Fibroblast of lung (primary cell): Measurements from ENCODE around the gene ZNF831.

Experiments used
- CTCF ChIP-seq, 2 donors: IDR thresholded peaks in 1 of 2; conservative IDR thresholded peaks in 1 of 2; 1 replicate in 1 of 2; 2 replicates in 1 of 2; pipeline ENCODE4 v1.5.1; 2011 to 2012; ENCODE audit warnings: low read length in 2 of 2, control low read depth in 1 of 2, inconsistent platforms in 1 of 2, low read depth in 1 of 2, mild to moderate bottlenecking in 1 of 2
- EZH2 ChIP-seq: IDR thresholded peaks from 2 replicates; pipeline ENCODE4 v1.5.1; 2012; ENCODE audit warnings: low read length, control low read depth, mild to moderate bottlenecking; ENCODE audit errors: missing control alignments

DNA sequence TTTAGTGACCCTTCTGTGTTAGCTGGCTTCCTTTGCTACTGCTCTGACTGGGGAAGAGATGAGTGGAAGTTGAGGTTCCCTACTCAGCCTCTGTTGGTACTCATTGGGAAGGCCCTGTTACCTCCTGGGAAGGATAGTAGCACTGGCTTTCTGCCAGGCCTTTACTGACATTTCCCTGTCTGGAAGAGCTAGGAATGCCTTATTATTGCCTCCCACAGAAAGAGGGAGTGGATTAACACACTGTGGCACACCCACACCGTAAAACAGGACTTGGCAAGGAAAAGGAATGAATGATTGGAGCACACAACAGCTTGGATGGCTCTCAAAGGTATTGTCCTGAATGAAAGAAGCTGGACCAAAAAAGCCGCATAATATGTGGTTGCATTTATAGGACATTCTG lies 12.2 kb downstream of the ZNF831 start:
- TF ChIP-seq CTCF (conservative IDR thresholded peaks at IDR 0.05 in 1 of 2, IDR thresholded peaks at IDR 0.05 in 1 of 2; ENCODE audit: low read depth in 1 of 2, low read length in 2 of 2): no peak
- no peak for TF ChIP-seq EZH2
